GM18526 (cell line): ENCODE measurements around the gene HOXC6.

Experiments used
- POLR2A ChIP-seq: IDR thresholded peaks from 3 replicates; pipeline ENCODE4 v1.6.1; 2011; ENCODE audit not compliant: insufficient read length; ENCODE audit errors: extremely low read depth

Gene HOXC6

GRCh38 chr12:54014377-54015017, 13.7 kb upstream of the HOXC6 start:
- no peak for TF ChIP-seq POLR2A

- TF ChIP-seq POLR2A = no peak
Observed at GRCh38 chr12:54015018-54015931, 13.0 kb upstream of the HOXC6 start.

- TF ChIP-seq POLR2A = no peak
Observed at GRCh38 chr12:54016051-54016450, 12.2 kb upstream of the HOXC6 start.

GRCh38 chr12:54016478-54016964, 11.7 kb upstream of the HOXC6 start:
- TF ChIP-seq POLR2A = no peak

GRCh38 chr12:54017027-54017788, 11.0 kb upstream of the HOXC6 start:
- TF ChIP-seq POLR2A = no peak

GRCh38 chr12:54017878-54018467, 10.3 kb upstream of the HOXC6 start:
- TF ChIP-seq POLR2A = peak; percentile 50

- TF ChIP-seq POLR2A = no peak
Observed at GRCh38 chr12:54018468-54018984, 9.7 kb upstream of the HOXC6 start.

- TF ChIP-seq POLR2A = no peak
Observed at GRCh38 chr12:54019091-54019811, 9.0 kb upstream of the HOXC6 start.

- no peak for TF ChIP-seq POLR2A
Observed at GRCh38 chr12:54019924-54020590, 8.2 kb upstream of the HOXC6 start.

- no peak for TF ChIP-seq POLR2A
Observed at GRCh38 chr12:54020591-54021405, 7.4 kb upstream of the HOXC6 start.

GRCh38 chr12:54021432-54022013, 6.7 kb upstream of the HOXC6 start:
- TF ChIP-seq POLR2A = no peak
